Peyer's patch (tissue), 4 donors: ENCODE results near the gene RRBP1. TPM values are rescaled to one million over a fixed set of nuclear protein-coding genes. Genes with fewer than 3 reads are reported as not detected.
"Not testable (repeated sequence)": the region's sequence is repeated elsewhere in the genome, so short reads cannot be mapped to it uniquely, and the experiment has no call there.

Experiments used
- DNase-seq, 3 donors: peaks; one replicate each; pipeline ENCODE4 v3.0.0-alpha.2; 2017 to 2019
- H3K27ac ChIP-seq, 4 donors: fragments of 200-600 bp; sonication (generic); one replicate each; pipeline ENCODE4 v1.5.1; 2016 to 2019
- H3K27me3 ChIP-seq, 2 donors: fragments of 200-600 bp; sonication (generic); one replicate each; pipeline ENCODE4 v1.5.1; 2019
- H3K36me3 ChIP-seq, 3 donors: fragments of 200-600 bp; sonication (generic); one replicate each; pipeline ENCODE4 v1.5.1; 2016 to 2019
- H3K4me1 ChIP-seq, 4 donors: fragments of 200-600 bp; sonication (generic); one replicate each; pipeline ENCODE4 v1.5.1; 2016 to 2019
- H3K4me3 ChIP-seq, 4 donors: fragments of 200-600 bp; sonication (generic); 1 replicate in 3 of 4; 2 replicates in 1 of 4; pipeline ENCODE4 v1.5.1; 2016 to 2019; ENCODE audit warnings: mild to moderate bottlenecking in 1 of 4
- H3K9me3 ChIP-seq, 4 donors: fragments of 200-600 bp; sonication (generic); one replicate each; pipeline ENCODE4 v1.5.1; 2016 to 2019; ENCODE audit warnings: mild to moderate bottlenecking in 1 of 4
- CTCF ChIP-seq, 6 experiments: fragments of 450-650 bp in 4 of 6; fragments of 200-600 bp in 2 of 6; sonication (generic) in 1 of 6; IDR thresholded peaks; one replicate each; pipeline ENCODE4 v1.5.1; 2017 to 2019; ENCODE audit warnings: antibody characterized with exemption in 6 of 6, mild to moderate bottlenecking in 3 of 6, moderate library complexity in 1 of 6
- POLR2A ChIP-seq, 2 donors: fragments of 450-650 bp; IDR thresholded peaks; one replicate each; pipeline ENCODE4 v1.5.1; 2017; ENCODE audit warnings: antibody characterized with exemption in 2 of 2, mild to moderate bottlenecking in 2 of 2, moderate library complexity in 2 of 2
- total RNA-seq, 4 donors: library from RNA; depleted of rRNA; stranded (reverse); fragments of >200 nt; gene quantifications; one replicate each; pipeline ENCODE4 v1.1.0, GENCODE V29; 2016

The RRBP1 gene
- total RNA-seq, 4 donors from 2014 or later = 169 to 328 (median 249) TPM

- H3K9me3 ChIP-seq = no peaks in the 10 kb centered on the region
- peak overlapping the region in 2 of 4 donors; percentile 66 to 68 for H3K27ac ChIP-seq
- no peak overlapping the region for H3K4me3 ChIP-seq
- H3K36me3 ChIP-seq = peaks cover 0 to 41% (median 0%) of the 10 kb centered on the region in 3 donors
- H3K4me1 ChIP-seq = peaks cover 0 to 47% (median 0%) of the 10 kb centered on the region in 4 donors
- H3K27me3 ChIP-seq = no peaks in the 10 kb centered on the region
- TF ChIP-seq POLR2A (IDR thresholded peaks at IDR 0.05) = no peak
- no peak for TF ChIP-seq CTCF (IDR thresholded peaks at IDR 0.05)
- DNase-seq = peak in 2 of 3 donors; percentile 28 to 31
Measured at GRCh38 chr20:17660667-17661066, 21.4 kb downstream of the RRBP1 start.

- no peaks in the 10 kb centered on the region for H3K9me3 ChIP-seq
- DNase-seq = peak in 1 of 3 donors; percentile 17
- H3K36me3 ChIP-seq = peaks cover 0 to 41% (median 0%) of the 10 kb centered on the region in 3 donors
- H3K4me3 ChIP-seq = no peak overlapping the region
- H3K27ac ChIP-seq = no peak overlapping the region
- TF ChIP-seq POLR2A (IDR thresholded peaks at IDR 0.05) = no peak
- no peak for TF ChIP-seq CTCF (IDR thresholded peaks at IDR 0.05)
- H3K4me1 ChIP-seq = peaks cover 0 to 39% (median 0%) of the 10 kb centered on the region in 4 donors
- no peaks in the 10 kb centered on the region for H3K27me3 ChIP-seq
Measured at GRCh38 chr20:17659801-17660200, 22.2 kb downstream of the RRBP1 start.

- H3K4me1 ChIP-seq = peaks cover 0 to 37% (median 0%) of the 10 kb centered on the region in 4 donors
- peak in 1 of 3 donors; percentile 4 for DNase-seq
Measured at GRCh38 chr20:17659344-17659743, 22.7 kb downstream of the RRBP1 start.

GRCh38 chr20:17658648-17658993 lies 23.4 kb downstream of the RRBP1 start:
- Histone ChIP-seq H3K9me3 (no peaks in the 10 kb centered on the region), H3K4me3 (no peak overlapping the region), H3K27ac (no peak overlapping the region), H3K36me3 (peaks cover 0 to 50% (median 0%) of the 10 kb centered on the region in 3 donors), H3K27me3 (no peaks in the 10 kb centered on the region), H3K4me1 (peaks cover 0 to 30% (median 0%) of the 10 kb centered on the region in 4 donors)
- TF ChIP-seq CTCF (IDR thresholded peaks at IDR 0.05) = no peak
- TF ChIP-seq POLR2A (IDR thresholded peaks at IDR 0.05) = no peak
- DNase-seq = peak in 1 of 3 donors; percentile 13

More at GRCh38 chr20:17659344-17659743, 22.7 kb downstream of the RRBP1 start:
- H3K27ac ChIP-seq, H3K9me3 ChIP-seq, H3K4me3 ChIP-seq, H3K27me3 ChIP-seq: not testable (repeated sequence)
- peaks cover 0 to 45% (median 0%) of the 10 kb centered on the region in 3 donors for H3K36me3 ChIP-seq

- Histone ChIP-seq H3K27me3 (no peaks in the 10 kb centered on the region), H3K4me1 (peaks cover 0 to 28% (median 0%) of the 10 kb centered on the region in 4 donors), H3K9me3 (no peaks in the 10 kb centered on the region), H3K4me3 (no peak overlapping the region), H3K36me3 (peaks cover 0 to 53% (median 0%) of the 10 kb centered on the region in 3 donors), H3K27ac (no peak overlapping the region)
- DNase-seq = peak in 1 of 3 donors; percentile 37
- TF ChIP-seq CTCF (IDR thresholded peaks at IDR 0.05) (no peak), POLR2A (IDR thresholded peaks at IDR 0.05) (no peak)
Measured at GRCh38 chr20:17657898-17658647, 24.0 kb downstream of the RRBP1 start.

- peaks cover 0 to 61% (median 0%) of the 10 kb centered on the region in 3 donors for H3K36me3 ChIP-seq
- TF ChIP-seq CTCF (IDR thresholded peaks at IDR 0.05) = no peak
- TF ChIP-seq POLR2A (IDR thresholded peaks at IDR 0.05) = no peak
- H3K27ac ChIP-seq = no peak overlapping the region
- DNase-seq = no peak
- no peak overlapping the region for H3K4me3 ChIP-seq
- no peaks in the 10 kb centered on the region for H3K9me3 ChIP-seq
- no peaks in the 10 kb centered on the region for H3K27me3 ChIP-seq
- H3K4me1 ChIP-seq = peaks cover 0 to 26% (median 0%) of the 10 kb centered on the region in 4 donors
Measured at GRCh38 chr20:17657079-17657825, 24.8 kb downstream of the RRBP1 start.
